SU-DHL-6 (cell line): ENCODE measurements around the gene SPTLC1.

Source experiments
- H2AFZ ChIP-seq: fragments of 200-600 bp; sonication (generic); 2 replicates; pipeline ENCODE4 v1.6.1; 2014; ENCODE audit warnings: low read depth, mild to moderate bottlenecking, moderate library complexity, mixed read lengths, antibody characterized with exemption, low read length; ENCODE audit not compliant: severe bottlenecking
- H3F3A ChIP-seq: fragments of 200-600 bp; shearing (Covaris generic); 2 replicates; pipeline ENCODE4 v1.6.0; 2016; ENCODE audit warnings: antibody characterized with exemption, mild to moderate bottlenecking; ENCODE audit not compliant: insufficient read depth
- H3K27ac ChIP-seq: fragments of 200-600 bp; sonication (generic); 2 replicates; pipeline ENCODE4 v1.5.1; 2016; ENCODE audit warnings: low read depth, mild to moderate bottlenecking, low read length, moderate library complexity, mixed read lengths
- H3K27me3 ChIP-seq: fragments of 200-600 bp; sonication (generic), shearing (Covaris generic); 2 replicates; pipeline ENCODE4 v1.6.0; 2014; ENCODE audit warnings: mild to moderate bottlenecking, low read length
- H3K36me3 ChIP-seq: fragments of 200-600 bp; sonication (generic); 2 replicates; pipeline ENCODE4 v1.6.1; 2014; ENCODE audit warnings: mild to moderate bottlenecking, low read length, mixed read lengths
- H3K4me2 ChIP-seq: fragments of 300-600, 200-600 bp; shearing (Covaris generic), sonication (generic); 2 replicates; pipeline ENCODE4 v1.6.0; 2014; ENCODE audit warnings: low read length, low read depth, mild to moderate bottlenecking; ENCODE audit not compliant: poor library complexity, severe bottlenecking
- H3K4me3 ChIP-seq: fragments of 200-600 bp; sonication (generic); 2 replicates; pipeline ENCODE4 v1.5.1; 2014; ENCODE audit warnings: antibody characterized with exemption, low read length, mild to moderate bottlenecking, mixed read lengths; ENCODE audit not compliant: insufficient read depth, poor library complexity, severe bottlenecking
- H3K79me2 ChIP-seq: fragments of 200-600 bp; sonication (generic); 2 replicates; pipeline ENCODE4 v1.6.1; 2014; ENCODE audit warnings: mild to moderate bottlenecking, low read length, moderate library complexity; ENCODE audit not compliant: insufficient read depth
- H3K9ac ChIP-seq: fragments of 200-600 bp; sonication (generic); 2 replicates; pipeline ENCODE4 v1.7.0; 2014; ENCODE audit warnings: mild to moderate bottlenecking, low read length
- H3K9me2 ChIP-seq: fragments of 200-600 bp; sonication (generic); replicated peaks from 2 replicates; pipeline ENCODE4 v1.6.1; 2014; ENCODE audit warnings: low read length; ENCODE audit not compliant: insufficient read depth
- H3K9me3 ChIP-seq: fragments of 200-600 bp; sonication (generic); 2 replicates; pipeline ENCODE4 v1.6.1; 2014; ENCODE audit warnings: low read length, mixed read lengths; ENCODE audit not compliant: insufficient read depth
- H4K20me1 ChIP-seq: fragments of 200-600 bp; sonication (generic); 2 replicates; pipeline ENCODE4 v1.6.1; 2014; ENCODE audit warnings: low read depth, mild to moderate bottlenecking, antibody characterized with exemption, low read length, moderate library complexity, mixed read lengths
- EZH2phosphoT487 ChIP-seq: fragments of 200-600 bp; sonication (generic), shearing (Covaris generic); conservative IDR thresholded peaks from 2 replicates; pipeline ENCODE4 v1.6.1; 2018; ENCODE audit warnings: mild to moderate bottlenecking, antibody characterized with exemption, low read length, moderate library complexity, mixed read lengths
- TF ChIP-seq, protein P1 (sequence below): fragments of 200-600 bp; sonication (generic); IDR thresholded peaks from one replicate; pipeline ENCODE4 v1.5.1; 2017; ENCODE audit warnings: antibody characterized with exemption, mild to moderate bottlenecking, low read length, moderate library complexity; ENCODE audit not compliant: insufficient read depth, poor library complexity, severe bottlenecking

The SPTLC1 gene

DNA sequence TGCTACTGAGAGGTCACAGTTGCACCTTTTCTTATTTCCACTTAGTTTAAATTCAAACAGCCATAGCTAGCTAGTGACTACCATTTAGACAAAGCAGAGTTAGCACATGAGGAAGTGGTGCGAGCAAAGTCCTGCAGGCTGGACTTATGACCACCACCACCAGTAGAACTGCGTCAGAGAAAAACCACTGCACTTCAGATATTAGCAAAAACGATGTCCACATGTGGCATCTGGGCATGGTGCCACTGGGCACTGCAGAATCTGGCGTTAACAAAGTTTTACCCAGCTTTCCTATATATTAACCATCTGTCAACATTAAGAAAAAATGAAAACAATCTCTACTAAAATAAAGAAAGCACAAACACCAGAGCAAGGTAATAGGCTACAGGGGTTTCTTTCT is 80.1 kb downstream of the SPTLC1 start:
- Histone ChIP-seq H3K9me3 (no peaks in the 10 kb centered on the region), H3K36me3 (peaks cover 6% of the 10 kb centered on the region; the same call in 1 of the 2 replicates), H3F3A (no peaks in the 10 kb centered on the region), H3K9me2 (no peaks in the 10 kb centered on the region), H3K4me3 (no peak overlapping the region), H3K79me2 (no peaks in the 10 kb centered on the region), H3K4me2 (no peak overlapping the region), H4K20me1 (no peaks in the 10 kb centered on the region), H3K27ac (no peak overlapping the region), H2AFZ (no peak overlapping the region), H3K27me3 (no peaks in the 10 kb centered on the region), H3K9ac (no peak overlapping the region)
- TF ChIP-seq, protein P1, sequence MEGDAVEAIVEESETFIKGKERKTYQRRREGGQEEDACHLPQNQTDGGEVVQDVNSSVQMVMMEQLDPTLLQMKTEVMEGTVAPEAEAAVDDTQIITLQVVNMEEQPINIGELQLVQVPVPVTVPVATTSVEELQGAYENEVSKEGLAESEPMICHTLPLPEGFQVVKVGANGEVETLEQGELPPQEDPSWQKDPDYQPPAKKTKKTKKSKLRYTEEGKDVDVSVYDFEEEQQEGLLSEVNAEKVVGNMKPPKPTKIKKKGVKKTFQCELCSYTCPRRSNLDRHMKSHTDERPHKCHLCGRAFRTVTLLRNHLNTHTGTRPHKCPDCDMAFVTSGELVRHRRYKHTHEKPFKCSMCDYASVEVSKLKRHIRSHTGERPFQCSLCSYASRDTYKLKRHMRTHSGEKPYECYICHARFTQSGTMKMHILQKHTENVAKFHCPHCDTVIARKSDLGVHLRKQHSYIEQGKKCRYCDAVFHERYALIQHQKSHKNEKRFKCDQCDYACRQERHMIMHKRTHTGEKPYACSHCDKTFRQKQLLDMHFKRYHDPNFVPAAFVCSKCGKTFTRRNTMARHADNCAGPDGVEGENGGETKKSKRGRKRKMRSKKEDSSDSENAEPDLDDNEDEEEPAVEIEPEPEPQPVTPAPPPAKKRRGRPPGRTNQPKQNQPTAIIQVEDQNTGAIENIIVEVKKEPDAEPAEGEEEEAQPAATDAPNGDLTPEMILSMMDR, result no peak
- TF ChIP-seq EZH2phosphoT487, result no peak

DNA sequence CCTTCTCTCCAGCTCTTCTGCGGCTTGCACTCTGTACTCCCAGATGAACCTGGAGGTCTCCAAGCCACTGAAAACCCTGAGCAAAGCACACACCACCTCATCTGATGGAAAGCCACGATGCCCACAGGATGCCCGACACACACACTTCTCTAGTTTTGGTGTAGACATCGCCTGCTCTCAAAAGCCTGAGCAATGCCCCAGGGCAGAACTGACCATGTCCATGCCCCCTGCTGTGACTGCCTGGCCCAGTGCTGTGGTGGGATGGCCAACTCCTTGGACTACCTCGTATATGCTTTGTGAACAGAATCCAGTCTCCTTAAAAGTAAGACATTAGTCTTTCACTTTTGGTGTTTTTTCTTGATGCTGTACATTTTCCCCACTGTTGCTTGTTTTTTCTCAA is 81.2 kb downstream of the SPTLC1 start:
- Histone ChIP-seq H3K36me3 (peaks cover 6% of the 10 kb centered on the region; the same call in 1 of the 2 replicates), H3K9me3 (no peaks in the 10 kb centered on the region)
- TF ChIP-seq, protein P1, result no peak
- no peak for TF ChIP-seq EZH2phosphoT487

DNA sequence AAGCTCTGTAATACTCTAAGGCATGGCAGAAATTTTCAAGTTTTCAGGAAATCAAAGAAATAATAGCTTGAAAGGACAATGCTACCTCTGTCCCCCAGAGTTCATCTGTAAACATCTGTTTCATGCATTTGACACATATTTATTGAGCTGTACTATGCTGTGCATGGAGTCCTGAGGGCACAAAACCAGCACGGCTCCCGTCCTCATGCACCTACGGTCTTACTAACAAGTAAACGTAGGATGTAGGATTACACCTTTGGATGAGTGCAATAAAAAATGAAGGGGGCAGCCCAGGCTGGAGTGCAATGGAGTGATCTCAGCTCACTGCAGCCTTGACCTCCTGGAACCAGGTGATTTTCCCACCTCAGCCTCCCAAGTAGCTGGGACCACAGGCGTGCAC is 81.9 kb downstream of the SPTLC1 start:
- Histone ChIP-seq H3K27me3 (no peaks in the 10 kb centered on the region), H3K9ac (no peak overlapping the region), H3K79me2 (no peaks in the 10 kb centered on the region), H3K27ac (no peak overlapping the region), H3K4me2 (no peak overlapping the region), H3K9me3 (no peaks in the 10 kb centered on the region), H3F3A (no peaks in the 10 kb centered on the region), H2AFZ (no peak overlapping the region), H4K20me1 (no peaks in the 10 kb centered on the region), H3K9me2 (no peaks in the 10 kb centered on the region), H3K4me3 (no peak overlapping the region), H3K36me3 (peaks cover 6% of the 10 kb centered on the region; the same call in 1 of the 2 replicates)
- no peak for TF ChIP-seq EZH2phosphoT487
- TF ChIP-seq, protein P1, result no peak

More for the DNA sequence above, 81.2 kb downstream of the SPTLC1 start:
- Histone ChIP-seq H4K20me1 (no peaks in the 10 kb centered on the region), H3K27me3 (no peaks in the 10 kb centered on the region), H3K9ac (no peak overlapping the region), H2AFZ (no peak overlapping the region), H3K27ac (no peak overlapping the region), H3K9me2 (no peaks in the 10 kb centered on the region), H3K4me2 (no peak overlapping the region), H3K4me3 (no peak overlapping the region), H3F3A (no peaks in the 10 kb centered on the region), H3K79me2 (no peaks in the 10 kb centered on the region)

DNA sequence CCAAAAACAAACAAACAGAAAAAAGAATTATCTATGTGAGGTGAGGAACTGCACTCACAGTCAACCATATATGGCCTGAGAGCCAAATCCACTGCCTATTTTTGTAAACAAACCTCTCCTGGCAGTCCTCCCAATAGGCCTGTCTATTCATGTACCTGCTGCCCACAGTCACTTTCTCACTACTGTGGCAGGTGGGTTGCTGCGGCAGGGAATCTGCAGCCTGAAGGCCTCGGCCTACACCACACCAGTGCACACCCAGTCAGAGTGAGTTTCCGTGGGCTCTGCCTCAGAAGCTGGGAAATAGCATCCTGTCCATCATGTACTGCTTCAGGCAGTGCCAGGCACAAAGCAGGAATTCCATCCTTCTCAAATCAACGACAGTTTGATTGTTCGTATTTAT is 82.3 kb downstream of the SPTLC1 start:
- Histone ChIP-seq H3K27me3 (no peaks in the 10 kb centered on the region), H3K27ac (no peak overlapping the region), H3K9me3 (no peaks in the 10 kb centered on the region), H2AFZ (no peak overlapping the region), H4K20me1 (no peaks in the 10 kb centered on the region), H3F3A (no peaks in the 10 kb centered on the region), H3K9me2 (no peaks in the 10 kb centered on the region), H3K79me2 (no peaks in the 10 kb centered on the region), H3K4me3 (no peak overlapping the region), H3K9ac (no peak overlapping the region), H3K4me2 (no peak overlapping the region), H3K36me3 (peaks cover 6% of the 10 kb centered on the region; the same call in 1 of the 2 replicates)
- TF ChIP-seq, protein P1, result no peak
- TF ChIP-seq EZH2phosphoT487, result no peak
